PC-3 (cell line): ENCODE measurements around the gene UBN2.

Experiments used
- CTCF ChIP-seq: fragments of 300-600 bp; sonication (generic); conservative IDR thresholded peaks from 2 replicates; pipeline ENCODE4 v1.5.1; 2017; ENCODE audit warnings: antibody characterized with exemption, low read depth, mild to moderate bottlenecking, low read length
- EZH2phosphoT487 ChIP-seq: fragments of 300-600 bp; sonication (generic); IDR thresholded peaks from 2 replicates; pipeline ENCODE4 v1.6.1; 2018; ENCODE audit warnings: mild to moderate bottlenecking, antibody characterized with exemption, low read length, borderline replicate concordance

GRCh38 chr7:139255290-139255689 lies 24.3 kb downstream of the UBN2 start:
- no peak for TF ChIP-seq CTCF
- TF ChIP-seq EZH2phosphoT487: no peak
